HUES48 (cell line): Measurements from ENCODE around the gene ELOVL2.

Experiments used
- H3K27ac ChIP-seq: one replicate; pipeline ENCODE4 v1.7.0; 2013; ENCODE audit warnings: low read depth, low read length, inconsistent platforms
- H3K27me3 ChIP-seq: 2 replicates; pipeline ENCODE4 v1.6.1; 2013; ENCODE audit warnings: mild to moderate bottlenecking, low read length; ENCODE audit not compliant: control insufficient read depth, insufficient read depth
- H3K36me3 ChIP-seq: 2 replicates; pipeline ENCODE4 v1.6.1; 2013; ENCODE audit warnings: low read length; ENCODE audit not compliant: control insufficient read depth, insufficient read depth
- H3K4me1 ChIP-seq: 2 replicates; pipeline ENCODE4 v1.6.1; 2013; ENCODE audit warnings: mild to moderate bottlenecking, low read length; ENCODE audit not compliant: control insufficient read depth, insufficient read depth
- H3K4me3 ChIP-seq: 2 replicates; pipeline ENCODE4 v1.5.1; 2013; ENCODE audit warnings: mild to moderate bottlenecking, low read depth, low read length
- H3K9ac ChIP-seq: 2 replicates; pipeline ENCODE4 v1.6.1; 2013; ENCODE audit warnings: mild to moderate bottlenecking, low read depth, low read length, moderate library complexity
- H3K9me3 ChIP-seq: 2 replicates; pipeline ENCODE4 v1.6.1; 2013; ENCODE audit warnings: low read length; ENCODE audit not compliant: control insufficient read depth, insufficient read depth

Gene ELOVL2

DNA sequence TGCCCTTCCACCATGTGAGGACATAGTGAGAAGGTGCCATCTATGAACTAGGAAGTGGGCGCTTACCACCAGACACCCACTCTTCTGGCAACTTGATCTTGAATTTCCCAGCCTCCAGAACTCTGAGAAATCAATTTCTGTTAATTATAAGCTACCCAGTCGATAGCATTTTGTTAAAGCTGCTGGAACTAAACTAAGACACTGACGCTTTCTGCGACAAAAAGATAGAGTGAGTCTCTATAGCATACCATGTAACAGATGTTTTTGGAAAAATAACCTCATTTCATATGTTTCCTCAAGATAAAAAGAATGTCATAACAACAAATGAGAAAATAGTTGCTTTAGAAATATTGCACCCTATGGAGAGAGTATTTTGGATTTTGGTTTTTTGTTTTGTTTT, 34.2 kb upstream of the ELOVL2 start:
- H3K4me1 ChIP-seq: peaks cover 17% of the 10 kb centered on the region
- no peaks in the 10 kb centered on the region for H3K27me3 ChIP-seq
- no peaks in the 10 kb centered on the region for H3K9me3 ChIP-seq
- no peaks in the 10 kb centered on the region for H3K36me3 ChIP-seq
- H3K9ac ChIP-seq: no peak overlapping the region
- H3K27ac ChIP-seq: no peak overlapping the region
- H3K4me3 ChIP-seq: no peak overlapping the region

GRCh38 chr6:11076540-11076939, 32.4 kb upstream of the ELOVL2 start:
- Histone ChIP-seq H3K27ac (no peak overlapping the region), H3K4me1 (peaks cover 17% of the 10 kb centered on the region), H3K4me3 (no peak overlapping the region), H3K9ac (no peak overlapping the region), H3K27me3 (no peaks in the 10 kb centered on the region), H3K9me3 (no peaks in the 10 kb centered on the region), H3K36me3 (no peaks in the 10 kb centered on the region)

DNA sequence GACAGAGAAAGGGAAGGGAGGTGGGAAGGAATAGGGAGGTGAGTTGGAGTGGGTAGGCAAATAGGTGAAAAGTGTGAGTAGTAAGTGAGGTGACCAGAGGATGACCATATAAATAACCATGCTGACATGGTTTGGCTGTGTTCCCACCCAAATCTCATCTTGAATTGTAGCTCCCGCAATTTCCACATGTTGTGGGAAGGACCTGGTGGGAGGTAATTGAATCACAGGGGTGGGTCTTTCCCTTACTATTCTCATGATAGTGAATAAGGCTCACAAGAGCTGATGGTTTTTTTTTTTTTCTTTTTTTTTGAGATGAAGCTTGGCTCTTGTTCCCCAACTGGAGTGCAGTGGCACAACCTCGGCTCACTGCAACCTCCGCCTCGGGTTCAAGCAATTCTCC, 28.0 kb upstream of the ELOVL2 start:
- no peaks in the 10 kb centered on the region for H3K27me3 ChIP-seq
- H3K27ac ChIP-seq: no peak overlapping the region
- peaks cover 16% of the 10 kb centered on the region for H3K4me1 ChIP-seq
- H3K36me3 ChIP-seq: no peaks in the 10 kb centered on the region
- H3K9ac ChIP-seq: no peak overlapping the region
- H3K4me3 ChIP-seq: no peak overlapping the region
- H3K9me3 ChIP-seq: no peaks in the 10 kb centered on the region

- no peaks in the 10 kb centered on the region for H3K4me1 ChIP-seq
- no peaks in the 10 kb centered on the region for H3K27me3 ChIP-seq
- H3K9me3 ChIP-seq: no peaks in the 10 kb centered on the region
- no peak overlapping the region for H3K27ac ChIP-seq
- no peak overlapping the region for H3K4me3 ChIP-seq
- no peak overlapping the region for H3K9ac ChIP-seq
- H3K36me3 ChIP-seq: no peaks in the 10 kb centered on the region
These were observed 25.7 kb upstream of the ELOVL2 start for GRCh38 chr6:11069760-11070159.

DNA sequence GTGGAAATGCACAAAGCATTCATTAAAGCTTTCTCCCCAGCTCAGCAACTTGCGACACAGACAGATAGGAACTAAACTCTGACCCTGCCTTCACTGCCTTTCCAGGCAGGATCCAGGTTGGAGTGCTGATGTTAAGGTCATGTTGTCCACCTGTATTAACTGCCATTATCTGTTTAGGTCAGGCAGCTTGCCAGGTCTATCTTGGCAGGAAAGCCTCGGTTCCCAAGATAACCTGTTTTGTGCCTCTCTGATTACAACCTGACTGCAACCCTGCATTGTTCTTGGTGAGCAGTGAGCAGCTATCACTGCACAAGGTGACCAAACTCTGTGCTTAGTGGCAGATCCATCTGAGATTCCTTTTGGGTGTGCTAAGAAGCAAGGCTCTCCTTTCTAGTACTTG, 23.2 kb upstream of the ELOVL2 start:
- H3K4me1 ChIP-seq: no peaks in the 10 kb centered on the region
- H3K27me3 ChIP-seq: no peaks in the 10 kb centered on the region
- H3K9ac ChIP-seq: no peak overlapping the region
- no peaks in the 10 kb centered on the region for H3K9me3 ChIP-seq
- no peak overlapping the region for H3K4me3 ChIP-seq
- H3K36me3 ChIP-seq: no peaks in the 10 kb centered on the region
- H3K27ac ChIP-seq: no peak overlapping the region

DNA sequence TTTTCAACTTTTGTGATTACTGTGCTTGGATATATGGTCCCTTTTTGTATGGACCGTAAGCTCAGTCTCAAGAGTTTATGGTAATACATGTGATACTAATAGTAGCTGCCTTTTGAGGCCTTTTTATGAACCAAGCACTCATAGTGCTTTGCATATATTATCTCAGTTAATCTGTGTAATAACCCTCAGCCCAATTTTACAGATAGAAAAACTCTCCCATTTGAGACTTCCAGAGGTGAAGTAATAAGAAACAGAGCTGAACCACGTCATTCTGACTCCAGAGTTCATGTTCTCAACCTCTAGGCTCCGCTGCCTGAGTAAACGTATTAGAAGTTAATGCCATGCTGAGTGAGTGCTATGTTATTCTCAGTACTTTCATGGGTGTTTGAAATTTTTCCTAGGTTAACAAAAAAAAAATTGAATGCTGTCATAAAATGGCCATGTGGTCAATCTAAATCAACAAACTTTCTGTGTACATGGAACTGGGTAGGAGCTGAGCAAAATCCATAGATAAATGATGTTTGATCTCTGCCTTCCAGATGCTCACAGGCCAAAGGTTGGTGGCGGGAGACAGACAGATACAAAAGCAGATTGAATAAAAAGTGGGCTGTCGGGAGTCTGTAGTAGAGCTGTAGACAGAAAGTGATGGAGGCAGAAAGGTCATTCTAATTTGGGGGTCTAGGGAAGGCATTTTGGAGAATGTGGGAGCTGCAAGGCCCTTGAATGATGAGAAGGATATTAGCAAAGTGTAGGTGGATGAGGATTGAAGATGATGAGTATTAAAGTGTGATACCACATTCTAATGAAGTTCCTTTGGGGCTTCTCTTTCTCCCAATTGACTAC, 22.6 kb upstream of the ELOVL2 start:
- no peak overlapping the region for H3K9ac ChIP-seq
- no peak overlapping the region for H3K4me3 ChIP-seq
- no peaks in the 10 kb centered on the region for H3K4me1 ChIP-seq
- H3K27ac ChIP-seq: peak overlapping the region; percentile 20
- no peaks in the 10 kb centered on the region for H3K36me3 ChIP-seq
- H3K9me3 ChIP-seq: no peaks in the 10 kb centered on the region
- no peaks in the 10 kb centered on the region for H3K27me3 ChIP-seq

GRCh38 chr6:11065436-11066202, 21.5 kb upstream of the ELOVL2 start:
- no peaks in the 10 kb centered on the region for H3K27me3 ChIP-seq
- no peak overlapping the region for H3K27ac ChIP-seq
- no peak overlapping the region for H3K9ac ChIP-seq
- H3K9me3 ChIP-seq: no peaks in the 10 kb centered on the region
- no peaks in the 10 kb centered on the region for H3K4me1 ChIP-seq
- no peak overlapping the region for H3K4me3 ChIP-seq
- H3K36me3 ChIP-seq: no peaks in the 10 kb centered on the region

DNA sequence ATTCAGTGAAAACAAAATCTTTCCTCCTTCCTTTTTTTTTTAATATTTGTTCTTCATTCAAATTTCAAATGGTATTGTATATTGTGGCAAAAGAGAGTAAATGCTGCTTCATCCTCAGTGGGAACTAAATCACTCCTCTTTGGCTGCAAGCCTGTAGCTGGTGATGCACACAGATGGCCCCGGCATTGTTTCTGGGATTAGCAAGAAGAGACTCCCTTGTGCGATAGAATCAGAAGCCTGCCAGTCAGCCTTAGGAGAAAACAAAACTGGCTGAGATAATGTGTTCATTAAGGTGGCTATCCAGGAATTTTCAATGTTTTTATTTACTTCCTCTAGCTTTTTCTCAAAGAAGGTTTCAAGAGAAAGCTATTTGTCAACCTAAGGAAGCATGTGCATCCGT, 20.7 kb upstream of the ELOVL2 start:
- no peak overlapping the region for H3K27ac ChIP-seq
- H3K4me3 ChIP-seq: no peak overlapping the region
- no peak overlapping the region for H3K9ac ChIP-seq
- no peaks in the 10 kb centered on the region for H3K36me3 ChIP-seq
- no peaks in the 10 kb centered on the region for H3K27me3 ChIP-seq
- H3K4me1 ChIP-seq: no peaks in the 10 kb centered on the region
- H3K9me3 ChIP-seq: no peaks in the 10 kb centered on the region

DNA sequence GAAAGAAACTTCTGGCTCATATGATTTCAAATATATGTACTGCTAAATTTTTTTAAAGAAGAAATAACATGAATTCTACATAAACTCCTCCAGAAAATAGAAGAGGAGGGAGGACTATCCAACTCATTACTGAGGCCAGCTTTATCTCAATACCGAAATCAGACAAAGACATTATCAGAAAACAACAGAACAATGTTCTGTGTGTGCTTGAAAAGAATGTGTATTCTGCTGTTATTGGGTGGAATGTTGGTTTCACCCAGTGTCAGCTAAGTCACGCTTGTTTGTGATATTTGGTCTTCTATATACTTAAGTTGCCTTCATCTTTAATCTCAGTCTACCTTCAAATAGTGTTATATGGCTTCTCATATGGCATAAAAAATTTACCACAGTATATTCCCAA, 18.6 kb upstream of the ELOVL2 start:
- H3K36me3 ChIP-seq: no peaks in the 10 kb centered on the region
- no peak overlapping the region for H3K9ac ChIP-seq
- no peaks in the 10 kb centered on the region for H3K4me1 ChIP-seq
- no peaks in the 10 kb centered on the region for H3K9me3 ChIP-seq
- no peak overlapping the region for H3K27ac ChIP-seq
- no peaks in the 10 kb centered on the region for H3K27me3 ChIP-seq
- no peak overlapping the region for H3K4me3 ChIP-seq

DNA sequence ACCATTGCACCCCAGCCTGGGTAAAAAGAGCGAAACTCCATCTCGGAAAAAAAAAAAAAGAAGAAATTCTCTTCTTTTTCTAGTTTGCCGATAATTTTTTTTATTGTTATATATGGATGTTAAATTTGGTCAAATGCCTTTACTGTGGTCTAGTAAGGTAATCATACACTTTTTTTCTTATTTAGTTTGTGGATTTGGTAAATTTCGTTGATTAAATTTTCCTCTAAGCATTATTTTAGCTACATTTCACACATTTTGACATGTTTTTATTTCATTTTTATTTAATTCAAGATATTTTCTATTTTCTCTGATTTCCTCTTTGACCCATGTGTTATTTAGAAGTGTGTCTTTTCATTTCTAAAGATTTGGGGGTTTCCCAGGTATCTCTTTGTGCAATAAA, 18.0 kb upstream of the ELOVL2 start:
- no peaks in the 10 kb centered on the region for H3K36me3 ChIP-seq
- no peak overlapping the region for H3K9ac ChIP-seq
- no peak overlapping the region for H3K27ac ChIP-seq
- no peak overlapping the region for H3K4me3 ChIP-seq
- H3K9me3 ChIP-seq: no peaks in the 10 kb centered on the region
- no peaks in the 10 kb centered on the region for H3K4me1 ChIP-seq
- H3K27me3 ChIP-seq: no peaks in the 10 kb centered on the region

GRCh38 chr6:11058406-11058805, 14.3 kb upstream of the ELOVL2 start:
- Histone ChIP-seq H3K27ac (no peak overlapping the region), H3K9me3 (no peaks in the 10 kb centered on the region), H3K9ac (no peak overlapping the region), H3K27me3 (no peaks in the 10 kb centered on the region), H3K4me3 (no peak overlapping the region), H3K4me1 (no peaks in the 10 kb centered on the region), H3K36me3 (no peaks in the 10 kb centered on the region)
